Tibial nerve (tissue), 4 donors: ENCODE data around the gene STRADA. TPM values are rescaled to one million over a fixed set of nuclear protein-coding genes. Genes with fewer than 3 reads are reported as not detected.

Experiments
- DNase-seq, 2 donors: peaks; one replicate each; pipeline ENCODE4 v3.0.0-alpha.2; 2019; ENCODE audit warnings: low spot score in 2 of 2
- H3K27ac ChIP-seq, 4 donors: fragments of 200-600 bp; sonication (generic) in 3 of 4; one replicate each; pipeline ENCODE4 v1.5.1; 2017 to 2019; ENCODE audit warnings: mild to moderate bottlenecking in 1 of 4
- H3K27me3 ChIP-seq, 2 donors: fragments of 200-600 bp; sonication (generic) in 1 of 2; one replicate each; pipeline versions ENCODE4 v1.5.1 to v1.6.0; 2017 to 2019
- H3K36me3 ChIP-seq, 3 donors: fragments of 200-600 bp; sonication (generic); one replicate each; pipeline ENCODE4 v1.5.1; 2018 to 2019
- H3K4me1 ChIP-seq, 4 donors: fragments of 200-600 bp; sonication (generic) in 3 of 4; one replicate each; pipeline ENCODE4 v1.5.1; 2017 to 2019
- H3K4me3 ChIP-seq, 4 donors: fragments of 200-600 bp; sonication (generic) in 3 of 4; one replicate each; pipeline ENCODE4 v1.5.1; 2017 to 2019; ENCODE audit warnings: mild to moderate bottlenecking in 1 of 4, moderate library complexity in 1 of 4
- H3K9me3 ChIP-seq, 4 donors: fragments of 200-600 bp; sonication (generic) in 3 of 4; one replicate each; pipeline ENCODE4 v1.5.1; 2017 to 2019
- CTCF ChIP-seq, 5 experiments: fragments of 200-600 bp in 3 of 5; fragments of 450-650 bp in 2 of 5; sonication (generic) in 3 of 5; IDR thresholded peaks; one replicate each; pipeline ENCODE4 v1.5.1; 2016 to 2019; ENCODE audit warnings: antibody characterized with exemption in 5 of 5, mild to moderate bottlenecking in 3 of 5, moderate library complexity in 2 of 5
- EP300 ChIP-seq, 2 donors: sonication (generic); formaldehyde crosslinking; IDR thresholded peaks; one replicate each; pipeline ENCODE4 v1.6.1; 2017; ENCODE audit warnings: antibody characterized with exemption in 2 of 2, mild to moderate bottlenecking in 1 of 2
- POLR2A ChIP-seq, 2 donors: fragments of 450-650 bp; IDR thresholded peaks; one replicate each; pipeline ENCODE4 v1.6.1; 2017; ENCODE audit warnings: antibody characterized with exemption in 2 of 2, mild to moderate bottlenecking in 2 of 2, moderate library complexity in 2 of 2
- WGBS, 2 donors: methylation state at CpG; one replicate each; pipeline ENCODE4 v1.1.5; 2018; 5-methylcytosine and 5-hydroxymethylcytosine counted together
- total RNA-seq, 4 donors: library from RNA; depleted of rRNA; stranded (reverse); fragments of >200 nt; gene quantifications; one replicate each; pipeline ENCODE4 v1.1.0, GENCODE V29; 2016

The STRADA gene
- total RNA-seq, 4 donors from 2014 or later = 38.0 to 45.8 (median 43.2) TPM

GRCh38 chr17:63705657-63706056, 35.9 kb downstream of the STRADA start:
- TF ChIP-seq EP300 (IDR thresholded peaks at IDR 0.05) (no peak), CTCF (IDR thresholded peaks at IDR 0.05) (no peak), POLR2A (IDR thresholded peaks at IDR 0.05) (no peak)
- H3K4me3 ChIP-seq = no peak overlapping the region
- H3K9me3 ChIP-seq = no peaks in the 10 kb centered on the region
- no peak for DNase-seq
- WGBS, 2 donors = 66 to 70% methylated on average over 3 of the region's 3 CpGs
- peaks cover 0 to 76% (median 2%) of the 10 kb centered on the region in 3 donors for H3K36me3 ChIP-seq
- no peak overlapping the region for H3K27ac ChIP-seq
- peaks cover 0 to 15% (median 7%) of the 10 kb centered on the region in 4 donors for H3K4me1 ChIP-seq
- H3K27me3 ChIP-seq = no peaks in the 10 kb centered on the region

GRCh38 chr17:63704836-63705235, 36.8 kb downstream of the STRADA start:
- H3K27ac ChIP-seq = no peak overlapping the region
- H3K27me3 ChIP-seq = no peaks in the 10 kb centered on the region
- H3K9me3 ChIP-seq = no peaks in the 10 kb centered on the region
- peaks cover 0 to 20% (median 7%) of the 10 kb centered on the region in 4 donors for H3K4me1 ChIP-seq
- WGBS, 2 donors = 82 to 85% methylated on average over 9 of the region's 9 CpGs
- DNase-seq = no peak
- TF ChIP-seq POLR2A (IDR thresholded peaks at IDR 0.05) (no peak), EP300 (IDR thresholded peaks at IDR 0.05) (no peak), CTCF (IDR thresholded peaks at IDR 0.05) (no peak)
- H3K4me3 ChIP-seq = no peak overlapping the region
- H3K36me3 ChIP-seq = peaks cover 0 to 68% (median 2%) of the 10 kb centered on the region in 3 donors

GRCh38 chr17:63704259-63704576, 37.4 kb downstream of the STRADA start:
- no peak overlapping the region for H3K27ac ChIP-seq
- H3K9me3 ChIP-seq = no peaks in the 10 kb centered on the region
- peaks cover 0 to 22% (median 8%) of the 10 kb centered on the region in 4 donors for H3K4me1 ChIP-seq
- no peak overlapping the region for H3K4me3 ChIP-seq
- H3K36me3 ChIP-seq = peaks cover 0 to 62% (median 2%) of the 10 kb centered on the region in 3 donors
- no peak for TF ChIP-seq POLR2A (IDR thresholded peaks at IDR 0.05)
- TF ChIP-seq CTCF (IDR thresholded peaks at IDR 0.05) = no peak
- no peak for TF ChIP-seq EP300 (IDR thresholded peaks at IDR 0.05)
- 82 to 90% methylated on average over 11 of the region's 11 CpGs for WGBS, 2 donors
- DNase-seq = no peak
- no peaks in the 10 kb centered on the region for H3K27me3 ChIP-seq

- no peak for TF ChIP-seq POLR2A (IDR thresholded peaks at IDR 0.05)
- TF ChIP-seq EP300 (IDR thresholded peaks at IDR 0.05) = no peak
- TF ChIP-seq CTCF (IDR thresholded peaks at IDR 0.05) = no peak
- H3K4me3 ChIP-seq = no peak overlapping the region
- DNase-seq = no peak
- peaks cover 0 to 57% (median 2%) of the 10 kb centered on the region in 3 donors for H3K36me3 ChIP-seq
- H3K27me3 ChIP-seq = no peaks in the 10 kb centered on the region
- H3K4me1 ChIP-seq = peaks cover 0 to 27% (median 12%) of the 10 kb centered on the region in 4 donors
- 85 to 86% methylated on average over 16 of the region's 16 CpGs for WGBS, 2 donors
- no peaks in the 10 kb centered on the region for H3K9me3 ChIP-seq
- no peak overlapping the region for H3K27ac ChIP-seq
These were observed 37.9 kb downstream of the STRADA start for GRCh38 chr17:63703556-63704258.

GRCh38 chr17:63703029-63703428, 38.6 kb downstream of the STRADA start:
- 68 to 70% methylated on average over 5 of the region's 5 CpGs for WGBS, 2 donors
- no peak for DNase-seq
- TF ChIP-seq EP300 (IDR thresholded peaks at IDR 0.05) (no peak), POLR2A (IDR thresholded peaks at IDR 0.05) (no peak), CTCF (IDR thresholded peaks at IDR 0.05) (no peak)
- Histone ChIP-seq H3K36me3 (peaks cover 0 to 50% (median 2%) of the 10 kb centered on the region in 3 donors), H3K4me1 (peaks cover 0 to 34% (median 19%) of the 10 kb centered on the region in 4 donors), H3K27me3 (no peaks in the 10 kb centered on the region), H3K4me3 (no peak overlapping the region), H3K9me3 (no peaks in the 10 kb centered on the region), H3K27ac (peak overlapping the region in 1 of 4 donors; percentile 97)
